ENCODE measurements around the gene GCH1.
"Not testable (repeated sequence)": the region's sequence is repeated elsewhere in the genome, so short reads cannot be mapped to it uniquely, and the experiment has no call there.

The GCH1 gene

DNA sequence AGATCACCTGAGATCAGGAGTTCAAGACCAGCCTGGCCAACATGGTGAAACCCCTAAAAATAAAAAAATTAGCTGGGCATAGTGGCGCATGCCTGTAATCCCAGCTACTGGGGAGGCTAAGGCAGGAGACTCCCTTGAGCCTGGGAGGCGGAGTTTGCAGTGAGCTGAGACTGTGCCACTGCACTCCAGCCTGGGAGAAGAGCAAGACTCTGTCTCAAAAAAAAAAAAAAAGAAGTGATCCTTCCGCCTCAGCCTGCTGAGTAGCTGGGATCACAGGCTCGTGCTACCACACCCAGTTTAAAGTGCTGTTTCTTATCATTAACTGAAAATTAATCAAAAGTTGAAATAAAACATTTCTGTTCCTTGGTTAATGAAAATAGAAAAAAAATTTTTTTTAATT is 6.3 kb upstream of the GCH1 start:
- in situ Hi-C loops (cut with MboI; ENCODE audit: low sequenced_read_pairs) = not testable (repeated sequence)

DNA sequence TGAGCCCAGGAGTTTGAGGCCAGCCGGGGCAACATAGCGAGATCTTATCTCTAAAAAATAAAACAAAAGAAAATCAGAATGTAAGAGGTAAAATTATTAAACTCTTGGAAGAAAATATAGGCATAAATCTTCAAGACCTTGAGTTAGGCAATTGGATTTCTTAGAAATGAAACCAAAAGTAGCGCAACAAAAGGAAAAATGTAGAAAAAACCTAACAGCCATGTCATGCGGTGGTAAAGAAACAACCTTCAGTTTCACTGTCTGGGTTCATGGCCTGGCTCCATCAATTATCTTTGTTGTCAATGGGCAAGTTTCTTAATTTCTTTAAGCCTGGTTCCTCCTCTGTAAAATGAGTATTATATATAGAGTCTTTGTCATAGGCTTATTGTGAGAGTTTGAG is 5.6 kb upstream of the GCH1 start:
- in situ Hi-C loops (cut with MboI; ENCODE audit: low sequenced_read_pairs) = no loop called here

DNA sequence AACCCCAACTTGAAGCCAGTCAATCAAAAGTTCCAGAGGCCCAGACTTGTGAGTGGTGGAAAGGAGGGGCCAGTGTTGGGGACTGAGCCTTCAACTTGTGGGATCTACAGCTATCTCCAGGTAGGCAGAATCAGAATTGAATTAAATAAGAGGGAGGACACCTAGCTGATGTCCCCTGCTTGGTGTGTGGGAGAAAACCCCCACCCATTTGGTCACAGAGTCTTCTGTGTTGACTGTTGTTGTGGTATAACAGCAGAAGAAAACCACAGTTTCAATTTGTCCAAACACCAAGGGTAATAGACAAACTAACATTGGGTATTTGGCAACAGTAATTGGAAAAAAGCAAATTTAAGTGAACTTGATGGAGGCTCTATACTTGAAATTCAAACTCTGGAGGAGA is 3.4 kb upstream of the GCH1 start:
- in situ Hi-C loops (cut with MboI; ENCODE audit: low sequenced_read_pairs) = no loop called here

DNA sequence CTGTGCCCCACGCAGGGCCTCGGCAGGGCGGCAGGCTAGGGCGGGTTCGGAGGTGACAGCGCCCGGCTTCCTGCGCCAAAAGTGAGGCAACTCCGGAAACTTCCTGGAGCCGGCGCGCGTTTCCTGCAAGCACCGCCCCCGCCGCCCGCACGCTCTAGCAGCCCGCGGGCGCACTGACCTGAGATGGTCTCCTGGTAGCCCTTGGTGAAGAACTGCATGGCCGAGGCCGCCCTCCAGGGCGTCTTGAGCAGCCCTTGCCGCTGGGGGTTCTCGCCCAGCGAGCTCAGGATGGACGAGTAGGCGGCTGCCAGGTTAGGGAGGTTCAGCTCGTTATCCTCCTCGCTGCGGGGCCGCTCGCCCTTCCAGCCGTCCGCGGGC is 494 bp downstream of the GCH1 start:
- in situ Hi-C loops (cut with MboI; ENCODE audit: low sequenced_read_pairs) = no loop called here

DNA sequence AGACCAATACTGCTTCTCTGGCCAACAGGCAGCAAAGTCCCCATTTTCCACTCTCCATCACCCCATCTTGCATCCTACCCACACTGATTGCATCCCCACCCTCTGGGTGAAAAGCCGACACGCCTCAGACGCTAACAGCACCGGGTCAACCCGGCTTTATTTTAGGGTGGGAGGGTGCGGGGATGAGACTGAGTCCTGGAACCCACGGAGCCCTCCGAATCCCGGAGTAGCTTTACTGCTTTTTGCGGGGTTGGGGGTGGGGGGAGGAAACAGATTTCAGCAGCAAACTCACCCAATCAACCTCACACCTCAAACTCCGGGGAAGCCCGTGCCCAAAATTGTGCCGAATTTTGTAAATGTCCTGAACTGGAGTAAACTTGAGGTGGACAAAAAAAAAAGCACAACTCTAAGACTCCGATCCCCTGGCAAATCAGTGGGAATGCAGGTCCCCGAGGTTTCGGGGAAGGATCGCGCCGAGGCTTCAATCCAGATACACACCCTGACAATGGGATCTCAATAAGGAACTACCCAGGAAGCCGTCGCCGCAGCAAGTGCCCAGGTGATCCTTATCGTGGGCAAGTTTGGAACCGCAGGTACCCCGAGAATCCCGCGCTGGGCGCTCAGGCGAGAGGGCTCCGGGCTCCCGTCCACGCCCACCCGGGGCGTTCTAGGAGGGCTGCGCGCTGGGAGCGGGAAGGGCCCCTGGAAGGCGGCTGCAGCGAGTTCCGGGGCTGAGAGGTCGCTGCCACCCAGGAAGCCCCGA is 1.1 kb downstream of the GCH1 start:
- in situ Hi-C loops (cut with MboI; ENCODE audit: low sequenced_read_pairs) = no loop called here

DNA sequence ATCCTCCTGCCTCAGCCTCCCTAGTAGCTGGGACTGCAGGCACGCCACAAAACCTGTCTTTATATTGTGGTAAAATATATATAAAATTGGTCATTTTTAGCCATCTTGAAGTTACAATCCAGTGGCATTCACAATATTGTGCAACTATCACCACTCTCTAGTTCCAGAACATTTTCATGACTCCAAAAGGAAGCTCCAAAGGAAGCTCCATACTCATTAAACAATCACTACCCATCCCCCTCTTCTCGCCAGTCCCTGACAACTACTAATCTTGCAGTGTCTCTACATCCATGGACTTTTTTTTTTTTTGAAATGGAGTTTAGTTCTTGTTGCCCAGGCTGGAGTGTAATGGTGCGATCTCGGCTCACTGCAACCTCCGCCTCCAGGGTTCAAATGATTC is 3.1 kb downstream of the GCH1 start:
- in situ Hi-C loops (cut with MboI; ENCODE audit: low sequenced_read_pairs) = no loop called here

DNA sequence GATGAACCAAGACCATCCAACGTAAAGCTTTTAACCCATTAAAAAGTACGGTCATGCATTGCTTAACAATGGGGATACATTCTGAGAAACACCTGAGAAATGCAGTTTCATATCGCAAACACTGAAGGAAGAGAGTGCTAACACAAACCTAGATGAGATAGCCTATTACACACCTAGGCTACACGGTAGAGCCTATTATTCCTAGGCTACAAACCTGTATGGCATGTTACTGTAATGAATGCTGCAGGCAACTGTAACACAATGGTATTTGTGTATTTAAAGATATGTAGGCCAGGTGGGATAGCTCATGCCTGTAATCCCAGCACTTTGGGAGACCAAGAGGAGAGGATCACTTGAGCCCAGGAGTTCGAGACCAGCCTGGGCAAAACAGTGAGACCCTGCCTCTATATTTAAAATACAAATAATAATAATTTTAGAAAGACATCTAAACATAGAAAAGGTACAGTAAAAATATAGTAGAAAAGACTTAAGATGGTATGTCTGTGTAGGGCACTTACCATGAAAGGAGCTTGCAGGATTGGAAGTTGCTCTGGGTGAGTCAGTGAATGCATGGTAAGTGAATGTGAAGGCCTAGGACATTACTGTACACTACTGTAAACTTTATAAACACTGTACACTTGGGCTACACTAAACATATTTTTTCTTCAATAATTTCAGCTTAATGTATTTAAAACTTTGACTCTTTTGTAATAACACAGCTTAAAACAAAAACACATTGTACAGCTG is 4.6 kb downstream of the GCH1 start:
- in situ Hi-C loops (cut with MboI; ENCODE audit: low sequenced_read_pairs) = not testable (repeated sequence)

DNA sequence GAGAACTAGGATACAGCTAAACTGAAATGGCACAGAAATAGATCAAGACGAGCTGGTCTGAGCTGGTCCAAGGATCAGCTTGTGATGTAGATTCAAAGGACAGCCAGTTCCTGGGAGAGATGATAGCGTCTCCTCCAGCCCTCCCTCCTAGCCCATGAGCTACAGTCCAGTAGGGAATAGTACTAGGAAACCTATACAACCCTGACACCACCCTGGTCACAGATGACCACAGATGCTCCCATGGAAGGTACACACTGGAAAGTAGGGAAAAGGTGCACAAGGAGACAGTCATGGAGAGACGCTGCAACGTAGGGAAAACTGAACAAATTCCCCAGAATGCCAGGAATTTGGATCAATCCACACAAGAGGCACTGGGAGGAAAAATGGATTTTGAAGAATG is 6.9 kb downstream of the GCH1 start:
- in situ Hi-C loops (cut with MboI; ENCODE audit: low sequenced_read_pairs) = no loop called here

DNA sequence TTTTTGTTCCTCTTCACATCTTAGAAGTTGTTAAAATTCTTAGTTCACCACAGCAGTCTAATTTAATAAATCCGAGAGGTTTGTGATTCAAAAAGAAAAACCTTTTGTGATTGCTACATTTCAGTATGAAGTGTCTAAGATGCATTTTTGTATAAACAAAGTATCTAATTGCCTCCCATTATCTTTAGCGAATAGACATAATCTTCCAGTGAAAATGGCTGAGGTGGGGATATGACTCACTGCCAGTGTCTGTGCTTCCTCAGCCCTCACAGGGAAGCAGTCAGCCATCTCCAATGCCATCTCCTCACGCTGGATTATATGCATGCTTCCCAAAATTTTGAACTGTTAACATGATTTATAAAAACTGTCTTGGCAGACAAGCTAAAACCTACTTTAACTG is 7.6 kb downstream of the GCH1 start:
- in situ Hi-C loops (cut with MboI; ENCODE audit: low sequenced_read_pairs) = no loop called here

DNA sequence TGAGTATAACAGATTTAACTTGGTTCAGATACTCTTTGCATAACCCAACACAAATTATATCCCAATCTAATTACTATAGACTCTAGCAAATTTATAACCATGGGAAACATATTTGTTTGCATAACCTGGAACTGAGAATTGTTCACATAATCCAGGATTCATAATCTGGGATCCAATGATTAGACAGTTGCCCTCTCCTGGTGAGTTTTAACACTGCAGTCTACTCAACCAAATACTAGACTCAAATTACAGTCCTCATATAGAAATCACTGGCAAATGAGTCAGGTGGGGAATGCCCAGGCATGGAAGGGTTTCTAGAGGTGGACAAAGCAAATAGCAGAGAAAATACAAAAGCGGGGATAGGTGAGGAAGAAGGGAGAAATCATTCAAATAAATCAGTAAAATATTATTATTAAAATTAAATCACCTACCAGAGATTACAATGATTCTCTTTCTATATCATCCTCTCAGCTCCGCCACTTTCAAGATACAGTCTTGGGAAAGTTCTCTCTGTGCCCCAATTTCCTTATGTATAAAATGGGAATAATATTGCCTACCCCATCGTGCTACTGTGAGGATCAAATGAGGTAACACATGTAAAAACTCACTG is 9.4 kb downstream of the GCH1 start:
- in situ Hi-C loops (cut with MboI; ENCODE audit: low sequenced_read_pairs) = no loop called here

DNA sequence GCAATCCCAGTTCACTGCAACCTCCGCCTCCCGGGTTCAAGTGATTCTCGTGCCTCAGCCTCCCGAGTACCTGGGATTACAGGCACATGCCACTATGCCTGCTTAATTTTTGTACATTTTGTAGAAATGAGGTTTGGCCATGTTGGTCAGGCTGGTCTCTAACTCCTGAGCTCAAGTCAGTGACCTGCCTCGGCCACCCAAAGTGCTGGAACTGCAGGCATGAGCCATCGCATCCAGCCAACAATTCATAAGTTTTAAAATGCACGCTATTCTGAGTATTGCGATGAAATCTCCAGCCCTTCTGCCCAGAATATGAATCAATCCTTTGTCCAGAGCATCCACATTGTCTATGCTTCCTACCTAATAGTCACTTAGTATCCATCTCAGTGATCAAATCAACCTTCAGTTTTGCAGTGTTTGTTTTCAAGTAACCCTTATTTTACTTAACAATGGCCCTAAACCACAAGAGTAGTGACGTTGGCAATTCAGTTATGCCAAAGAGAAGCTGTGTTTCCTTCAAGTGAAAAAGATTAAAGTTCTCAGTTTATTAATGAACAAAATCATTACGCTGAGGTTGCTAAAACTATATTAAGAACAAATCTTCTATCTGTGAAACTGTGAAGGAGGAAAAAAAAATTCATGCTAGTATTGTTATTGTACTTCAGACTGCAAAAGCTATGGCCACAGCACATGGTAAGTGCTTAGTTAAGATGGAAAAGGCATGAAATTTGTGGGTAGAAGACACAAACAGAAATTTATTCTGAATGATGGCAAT is 11.0 kb downstream of the GCH1 start:
- in situ Hi-C loops (cut with MboI; ENCODE audit: low sequenced_read_pairs) = no loop called here

DNA sequence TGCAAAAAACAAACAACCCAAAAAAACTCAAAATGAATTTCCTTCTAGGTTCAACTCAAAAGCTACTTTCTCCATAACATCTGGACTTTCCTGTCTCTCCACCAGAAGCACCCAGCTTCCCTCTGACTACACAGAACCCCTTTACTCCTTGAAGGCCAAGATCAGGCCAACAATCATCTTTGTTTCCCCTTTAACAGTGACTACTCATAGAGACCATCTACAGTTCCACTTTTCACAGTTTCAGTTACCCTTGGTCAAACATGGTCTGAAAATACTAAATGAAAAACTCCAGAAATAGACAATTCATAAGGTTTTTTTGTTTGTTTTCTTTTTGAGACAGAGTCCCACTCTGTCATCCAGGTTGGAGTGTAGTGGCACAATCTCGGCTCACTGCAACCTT is 11.8 kb downstream of the GCH1 start:
- in situ Hi-C loops (cut with MboI; ENCODE audit: low sequenced_read_pairs) = no loop called here

DNA sequence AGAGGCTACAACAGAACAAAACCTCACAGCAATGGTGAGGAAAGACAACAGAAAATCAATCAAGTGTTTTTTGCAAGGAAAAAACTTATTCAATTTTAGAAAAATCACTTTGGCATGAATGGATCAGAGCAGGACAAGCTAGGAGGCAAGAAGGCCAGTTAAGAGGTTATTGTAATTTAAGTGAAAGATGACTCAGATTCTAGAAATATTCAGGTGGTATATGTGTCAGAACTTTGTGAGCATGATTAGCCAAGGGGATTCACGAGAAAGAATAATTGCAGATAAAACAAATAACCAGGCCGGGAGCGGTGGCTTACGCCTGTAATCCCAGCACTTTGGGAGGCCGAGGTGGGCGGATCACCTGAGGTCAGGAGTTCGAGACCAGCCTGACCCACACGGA is 12.7 kb downstream of the GCH1 start:
- in situ Hi-C loops (cut with MboI; ENCODE audit: low sequenced_read_pairs) = no loop called here

DNA sequence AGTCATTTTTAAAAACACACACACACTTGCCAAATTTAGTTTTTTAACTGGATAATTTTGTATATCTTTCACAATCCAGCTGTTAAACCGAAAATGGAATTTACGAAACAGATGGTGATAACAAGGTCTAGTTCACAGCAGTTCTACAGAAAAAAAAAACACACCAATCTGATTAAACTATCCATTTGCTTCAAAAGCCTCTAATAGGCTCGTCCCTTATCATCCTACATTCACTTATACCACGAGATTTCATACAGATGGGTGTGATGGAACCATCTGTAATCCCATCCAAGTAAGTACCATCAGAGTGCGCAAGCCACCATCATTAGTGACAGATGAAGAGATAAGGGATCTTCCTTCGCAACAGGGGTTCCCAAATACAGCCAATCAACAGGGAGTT is 20.1 kb downstream of the GCH1 start:
- in situ Hi-C loops (cut with MboI; ENCODE audit: low sequenced_read_pairs) = no loop called here

DNA sequence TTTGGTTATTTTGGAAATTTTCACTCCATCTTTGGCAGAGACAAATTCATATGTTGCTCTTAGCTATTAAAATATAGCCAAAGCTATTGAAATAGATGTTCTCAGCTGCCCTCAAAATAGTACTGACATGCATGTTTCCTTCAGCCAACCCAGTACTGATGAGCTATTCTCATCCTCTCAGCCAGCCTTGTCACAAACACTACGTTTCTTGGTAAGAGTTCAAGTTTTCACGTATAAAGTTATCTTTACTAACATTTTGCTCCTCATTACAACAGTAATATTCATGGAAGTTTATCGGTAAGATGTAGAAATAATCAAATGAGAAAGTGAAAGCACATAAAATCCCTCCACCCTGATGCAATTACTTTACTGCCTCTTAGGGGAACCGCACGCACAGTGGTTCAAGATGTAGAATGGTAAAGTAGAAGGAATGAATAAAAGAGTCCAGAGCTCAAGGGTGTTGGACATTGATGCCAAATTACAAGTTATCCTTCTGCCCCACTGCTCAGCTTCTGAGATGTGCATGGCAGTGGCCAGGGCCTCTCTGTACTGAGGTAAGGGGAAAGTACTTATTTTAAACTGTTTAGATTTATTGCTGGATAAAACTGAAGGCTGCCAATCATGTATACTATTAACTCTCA is 20.7 kb downstream of the GCH1 start:
- in situ Hi-C loops (cut with MboI; ENCODE audit: low sequenced_read_pairs) = no loop called here

DNA sequence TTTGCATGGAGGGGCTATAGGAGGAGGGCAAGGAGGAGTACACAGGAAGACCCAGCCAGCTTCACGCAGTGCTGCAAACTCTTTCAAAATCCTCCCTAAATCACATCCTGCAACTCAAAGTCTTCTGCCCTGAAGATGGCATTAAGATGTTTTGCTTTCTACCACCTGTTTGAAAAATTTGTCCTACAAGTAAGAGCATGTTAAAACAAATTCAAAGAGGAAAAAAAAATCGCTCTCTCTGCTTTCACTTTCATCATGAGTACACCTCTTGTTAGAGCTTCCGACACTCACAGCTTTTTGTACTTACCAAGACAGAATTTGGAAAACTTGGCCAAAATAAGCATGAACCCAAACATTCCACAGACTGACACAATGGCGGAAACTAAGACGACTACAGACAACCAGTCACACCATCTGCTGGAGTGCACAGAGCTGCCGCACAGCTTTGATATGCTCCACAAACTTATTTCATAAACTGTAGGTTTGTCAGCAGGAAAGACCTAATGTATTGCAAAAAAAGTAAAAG is 21.3 kb downstream of the GCH1 start:
- in situ Hi-C loops (cut with MboI; ENCODE audit: low sequenced_read_pairs) = no loop called here

DNA sequence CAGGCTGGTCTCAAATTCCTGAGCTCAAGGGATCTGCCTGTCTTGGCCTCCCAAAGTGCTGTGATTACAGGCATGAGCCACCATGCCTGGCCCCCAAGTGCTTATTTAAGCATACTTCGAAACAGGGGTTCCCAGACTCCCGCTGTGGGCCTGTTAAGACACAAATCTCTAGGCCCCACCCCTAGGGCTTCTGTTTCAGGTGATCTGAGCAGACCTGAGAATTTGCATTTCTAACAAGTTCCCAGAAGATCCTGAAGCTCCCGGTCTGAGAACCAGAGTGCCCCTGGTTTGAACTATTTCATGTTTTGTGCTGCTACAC is 25.0 kb downstream of the GCH1 start:
- in situ Hi-C loops (cut with MboI; ENCODE audit: low sequenced_read_pairs) = no loop called here

DNA sequence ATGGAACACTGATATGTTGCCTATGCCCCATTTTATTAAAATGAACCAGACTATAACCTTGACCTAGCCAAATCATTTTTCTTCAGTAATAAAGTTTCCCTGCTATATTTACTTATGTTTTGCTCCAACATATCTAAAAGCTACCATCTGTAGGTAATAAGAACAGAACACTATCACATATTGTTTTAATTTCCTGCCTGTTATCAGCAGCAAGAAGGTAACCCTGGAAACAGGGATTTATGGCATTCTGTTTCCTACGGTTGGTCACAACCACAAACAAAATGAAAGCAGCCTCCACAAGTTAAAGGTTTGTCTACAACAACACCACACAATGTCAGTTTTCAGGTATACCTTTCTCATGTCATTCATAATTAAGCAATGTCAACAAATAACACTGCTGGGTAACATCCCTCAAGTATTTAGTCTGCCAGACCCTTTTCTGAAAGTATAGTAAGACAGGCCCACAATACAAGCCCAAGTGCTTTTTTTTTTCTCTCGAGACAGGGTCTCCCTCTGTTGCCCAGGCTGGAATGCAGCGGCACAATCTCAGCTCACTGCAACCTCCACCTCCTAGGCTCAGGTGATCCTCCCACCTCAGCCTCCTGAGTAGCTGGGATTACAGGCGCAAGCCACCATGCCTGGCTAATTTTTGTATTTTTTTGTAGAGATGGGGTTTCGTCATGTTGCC is 25.5 kb downstream of the GCH1 start:
- in situ Hi-C loops (cut with MboI; ENCODE audit: low sequenced_read_pairs) = no loop called here

DNA sequence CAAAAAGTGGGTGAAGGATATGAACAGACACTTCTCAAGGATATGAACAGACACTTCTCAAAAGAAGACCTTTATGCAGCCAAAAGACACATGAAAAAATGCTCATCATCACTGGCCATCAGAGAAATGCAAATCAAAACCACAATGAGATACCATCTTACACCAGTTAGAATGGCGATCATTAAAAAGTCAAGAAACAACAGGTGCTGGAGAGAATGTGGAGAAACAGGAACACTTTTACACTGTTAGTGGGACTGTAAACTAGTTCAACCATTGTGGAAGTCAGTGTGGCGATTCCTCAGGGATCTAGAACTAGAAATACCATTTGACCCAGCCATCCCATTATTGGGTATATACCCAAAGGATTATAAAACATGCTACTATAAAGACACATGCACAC is 27.0 kb downstream of the GCH1 start:
- in situ Hi-C loops (cut with MboI; ENCODE audit: low sequenced_read_pairs) = not testable (repeated sequence)

Measured in HL-60/S4 (cell line).